Measurements from ENCODE around the gene CDKAL1.

DNA sequence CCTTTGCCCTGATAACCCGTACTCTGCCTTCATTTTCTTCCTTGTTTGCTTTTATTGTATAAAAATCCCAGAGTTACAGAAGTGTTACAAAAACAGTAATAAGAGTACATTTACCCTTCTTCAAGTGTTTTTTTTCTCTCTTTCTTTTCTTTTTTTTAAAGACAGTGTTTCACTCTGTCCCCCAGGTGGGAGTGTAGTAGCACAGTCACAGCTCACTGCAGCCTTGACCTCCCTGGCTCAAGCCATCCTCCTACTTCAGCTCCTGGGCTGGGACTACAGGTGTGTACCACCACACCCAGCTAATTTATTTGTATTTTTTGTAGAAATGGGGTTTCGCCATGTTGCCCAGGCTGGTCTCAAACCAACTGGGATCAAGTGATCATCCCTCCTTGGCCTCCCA is 402.7 kb downstream of the CDKAL1 start:
- TF ChIP-seq GATA2 (IDR thresholded peaks at IDR 0.05; ENCODE audit: low read depth, low read length): no peak
- no peak for TF ChIP-seq GATA3 (IDR thresholded peaks at IDR 0.05; ENCODE audit: low read depth, low read length)

Measured in SH-SY5Y (cell line).